HCT116 (cell line): Measurements from ENCODE around the gene TP63. TPM values are rescaled to one million over a fixed set of nuclear protein-coding genes. Genes with fewer than 3 reads are reported as not detected.

Experiments used
- ATAC-seq: fragments of 200-7000 bp; cut with Tn5 transposase; 2 replicates; pipeline ENCODE4 v1.9.1; 2020; ENCODE audit warnings: mild to moderate bottlenecking, moderate library complexity
- BruUV-seq: library from RNA; stranded (reverse); fragments of 400-500 nt; replicated peaks from 2 replicates; lab custom pipeline; 2021; lab: Mats Ljungman, UMichigan
- CTCF ChIA-PET: fragments of 300-600 bp; sonication (Branson Sonifier 250); formaldehyde crosslinking; loops from one replicate; lab custom pipeline; 2021; ENCODE audit warnings: antibody characterized with exemption; lab: Charles Lee
- POLR2A ChIA-PET: fragments of 300-600, 350-600 bp; sonication (Branson Sonifier 250); formaldehyde crosslinking; loops from one replicate; lab custom pipeline; 2021; ENCODE audit warnings: antibody characterized with exemption; lab: Charles Lee
- RAD21 ChIA-PET, 2 experiments: fragments of 300-600 bp; sonication (Branson Sonifier 250); formaldehyde crosslinking; loops; one replicate each; lab custom pipeline; 2023; ENCODE audit warnings: low total read pairs in 2 of 2; ENCODE audit not compliant: uncharacterized antibody in 2 of 2, unreplicated experiment in 2 of 2, low non-redundant PET in 1 of 2; lab: Charles Lee
- DNase-seq: peaks from one replicate; pipeline ENCODE4 v3.0.0-alpha.2; 2010; ENCODE audit warnings: low read depth, low spot score
- H2AFZ ChIP-seq: fragments of 200-600 bp; shearing (Covaris generic), sonication (generic); 2 replicates; pipeline ENCODE4 v1.6.1; 2017; ENCODE audit warnings: low read depth, mixed run types, mixed read lengths, antibody characterized with exemption, low read length; ENCODE audit not compliant: poor library complexity, severe bottlenecking
- H3K27ac ChIP-seq: 2 replicates; pipeline ENCODE4 v1.5.1; 2012; ENCODE audit warnings: low read depth, low read length
- H3K27me3 ChIP-seq: fragments of 200-600 bp; sonication (generic); 2 replicates; pipeline ENCODE4 v1.6.1; 2016; ENCODE audit warnings: mixed run types, low read length, mixed read lengths; ENCODE audit not compliant: insufficient read depth
- H3K36me3 ChIP-seq, 2 experiments: fragments of 200-500 bp in 1 of 2; fragments of 200-600 bp in 1 of 2; sonication (Bioruptor generic) in 1 of 2; sonication (generic) in 1 of 2; 2 replicates each; pipeline versions ENCODE4 v1.5.1 to v1.6.1; 2014 to 2016; ENCODE audit warnings: low read length in 2 of 2, inconsistent platforms in 1 of 2, mixed read lengths in 1 of 2, mixed run types in 1 of 2; ENCODE audit not compliant: insufficient read depth in 2 of 2, control insufficient read depth in 1 of 2
- H3K4me1 ChIP-seq, 2 experiments: fragments of 200-600 bp in 1 of 2; sonication (generic) in 1 of 2; 2 replicates each; pipeline versions ENCODE4 v1.5.1 to v1.6.1; 2012 to 2017; ENCODE audit warnings: low read length in 2 of 2, inconsistent platforms in 1 of 2, mild to moderate bottlenecking in 1 of 2, mixed read lengths in 1 of 2, mixed run types in 1 of 2, moderate library complexity in 1 of 2; ENCODE audit not compliant: insufficient read depth in 2 of 2, control insufficient read depth in 1 of 2
- H3K4me2 ChIP-seq: fragments of 200-600 bp; sonication (generic); 2 replicates; pipeline ENCODE4 v1.6.1; 2017; ENCODE audit warnings: mixed run types, low read length, mixed read lengths
- H3K4me3 ChIP-seq, 2 experiments: fragments of 200-600 bp in 1 of 2; sonication (generic) in 1 of 2; replicated peaks in 1 of 2; 2 replicates each; pipeline ENCODE4 v1.5.1; 2011 to 2016; ENCODE audit warnings: low read length in 2 of 2, control low read depth in 1 of 2, low read depth in 1 of 2, mild to moderate bottlenecking in 1 of 2, mixed read lengths in 1 of 2, mixed run types in 1 of 2
- H3K79me2 ChIP-seq: fragments of 200-600 bp; sonication (generic); 2 replicates; pipeline ENCODE4 v1.6.1; 2017; ENCODE audit warnings: mild to moderate bottlenecking, mixed run types, low read length, moderate library complexity, mixed read lengths; ENCODE audit not compliant: insufficient read depth
- H3K9ac ChIP-seq: fragments of 200-600 bp; sonication (generic); 2 replicates; pipeline ENCODE4 v1.6.1; 2016; ENCODE audit warnings: low read length, mixed read lengths
- H3K9me2 ChIP-seq: fragments of 200-600 bp; sonication (generic), shearing (Covaris generic); 2 replicates; pipeline ENCODE4 v1.6.1; 2017; ENCODE audit warnings: mixed run types, mild to moderate bottlenecking, moderate library complexity; ENCODE audit not compliant: insufficient read depth
- H3K9me3 ChIP-seq, 2 experiments: fragments of 200-500 bp in 1 of 2; fragments of 200-600 bp in 1 of 2; sonication (Bioruptor generic) in 1 of 2; sonication (generic) in 1 of 2; 2 replicates each; pipeline ENCODE4 v1.6.1; 2014 to 2017; ENCODE audit warnings: low read length in 2 of 2, mixed read lengths in 2 of 2, inconsistent platforms in 1 of 2, low read depth in 1 of 2, mild to moderate bottlenecking in 1 of 2, mixed run types in 1 of 2, moderate library complexity in 1 of 2; ENCODE audit not compliant: control insufficient read depth in 1 of 2, insufficient read depth in 1 of 2
- H4K20me1 ChIP-seq: fragments of 200-600 bp; sonication (generic), shearing (Covaris generic); 2 replicates; pipeline ENCODE4 v1.6.1; 2017; ENCODE audit warnings: mixed run types, mild to moderate bottlenecking, moderate library complexity; ENCODE audit not compliant: insufficient read depth
- CEBPB ChIP-seq: IDR thresholded peaks from 2 replicates; pipeline ENCODE4 v1.6.1; 2012; ENCODE audit warnings: low read depth
- EZH2 ChIP-seq: fragments of 200-600 bp; sonication (generic); IDR thresholded peaks from 2 replicates; pipeline ENCODE4 v1.6.1; 2017; ENCODE audit warnings: antibody characterized with exemption, mixed run types
- EZH2phosphoT487 ChIP-seq: fragments of 200-600 bp; IDR thresholded peaks from 2 replicates; pipeline ENCODE4 v1.6.1; 2018; ENCODE audit warnings: antibody characterized with exemption, borderline replicate concordance
- FOSL1 ChIP-seq: IDR thresholded peaks from 2 replicates; pipeline ENCODE4 v1.6.1; 2012; ENCODE audit warnings: low read depth
- JUND ChIP-seq: IDR thresholded peaks from 2 replicates; pipeline ENCODE4 v1.6.1; 2012
- POLR2A ChIP-seq: IDR thresholded peaks from 2 replicates; pipeline ENCODE4 v1.7.0; 2011; ENCODE audit warnings: borderline replicate concordance; ENCODE audit not compliant: insufficient read depth, insufficient read length; ENCODE audit errors: extremely low read depth
- RAD21 ChIP-seq: IDR thresholded peaks from 2 replicates; pipeline ENCODE4 v1.6.1; 2012; ENCODE audit warnings: low read depth, mild to moderate bottlenecking
- SP1 ChIP-seq: IDR thresholded peaks from 2 replicates; pipeline ENCODE4 v1.6.1; 2012; ENCODE audit warnings: low read depth
- TCF7L2 ChIP-seq: IDR thresholded peaks from 2 replicates; pipeline ENCODE4 v1.7.0; 2011; ENCODE audit warnings: borderline replicate concordance, inconsistent platforms; ENCODE audit not compliant: insufficient read depth, insufficient read length; ENCODE audit errors: extremely low read depth
- YY1 ChIP-seq: IDR thresholded peaks from 2 replicates; pipeline ENCODE4 v1.6.1; 2011; ENCODE audit warnings: low read length, low read depth, moderate library complexity, mild to moderate bottlenecking; ENCODE audit not compliant: insufficient replicate concordance; ENCODE audit errors: extremely low read depth
- ZFX ChIP-seq: fragments of 450-650 bp; IDR thresholded peaks from 2 replicates; pipeline ENCODE4 v1.6.1; 2017
- ZNF274 ChIP-seq: fragments of 200-500 bp; sonication (Bioruptor generic); IDR thresholded peaks from 2 replicates; pipeline ENCODE4 v1.6.1; 2014; ENCODE audit warnings: mild to moderate bottlenecking, low read depth, low read length, inconsistent platforms
- intact Hi-C: fragments of 100-400 bp; cut with micrococcal nuclease; formaldehyde crosslinking; loops from 2 replicates; pipeline ENCODE4 v1.10.0; 2022
- total RNA-seq: library from RNA; stranded (reverse); gene quantifications from one replicate; pipeline ENCODE4 v1.2.1, GENCODE V29; 2021; ENCODE audit not compliant: unreplicated experiment
- TF ChIP-seq, protein P1 (sequence below): IDR thresholded peaks from 2 replicates; pipeline ENCODE4 v1.6.1; 2012
- TF ChIP-seq, protein P2 (sequence below), 3 experiments: fragments of 200-600 bp in 1 of 3; sonication (generic) in 1 of 3; IDR thresholded peaks in 2 of 3; conservative IDR thresholded peaks in 1 of 3; 2 replicates each; pipeline ENCODE4 v1.5.1; 2012 to 2017; ENCODE audit warnings: low read depth in 2 of 3, low read length in 2 of 3, antibody characterized with exemption in 1 of 3, borderline replicate concordance in 1 of 3, control low read depth in 1 of 3, mild to moderate bottlenecking in 1 of 3, mixed read lengths in 1 of 3, mixed run types in 1 of 3, moderate library complexity in 1 of 3; ENCODE audit not compliant: insufficient read depth in 1 of 3
- TF ChIP-seq, protein P3 (sequence below): IDR thresholded peaks from 2 replicates; pipeline ENCODE4 v1.6.1; 2011; ENCODE audit warnings: mild to moderate bottlenecking, low read length, moderate library complexity; ENCODE audit not compliant: insufficient replicate concordance; ENCODE audit errors: extremely low read depth

The TP63 gene
- total RNA-seq, 1 experiment from 2014 or later: not detected

DNA sequence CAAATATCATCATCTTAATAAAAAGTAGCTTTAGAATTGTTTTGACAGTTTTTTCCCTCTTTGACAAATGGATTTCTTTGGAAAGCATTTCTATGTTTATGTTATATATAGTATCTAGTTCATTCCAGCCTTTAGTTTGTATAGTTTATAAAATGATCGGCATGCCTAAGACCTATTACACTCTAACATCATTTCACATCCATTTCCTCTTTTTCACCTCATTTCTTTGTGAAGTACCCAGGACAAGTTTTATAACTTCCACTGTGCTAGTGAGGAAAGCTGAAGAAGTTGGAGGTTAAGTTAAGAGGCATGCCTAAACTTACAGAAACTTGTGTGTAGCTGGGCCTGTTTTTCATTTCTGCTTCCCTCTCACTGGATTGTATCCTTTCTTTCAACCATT lies 178.4 kb downstream of the TP63 start:
- no peak for TF ChIP-seq POLR2A
- no peak for TF ChIP-seq FOSL1
- TF ChIP-seq, protein P1, sequence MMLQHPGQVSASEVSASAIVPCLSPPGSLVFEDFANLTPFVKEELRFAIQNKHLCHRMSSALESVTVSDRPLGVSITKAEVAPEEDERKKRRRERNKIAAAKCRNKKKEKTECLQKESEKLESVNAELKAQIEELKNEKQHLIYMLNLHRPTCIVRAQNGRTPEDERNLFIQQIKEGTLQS: no peak
- no TSS peak for BruUV-seq
- H3K4me2 ChIP-seq: no peak overlapping the region
- H3K9ac ChIP-seq: no peak overlapping the region
- no peaks in the 10 kb centered on the region for H3K36me3 ChIP-seq
- ChIA-PET RAD21 (no interaction called here), CTCF (no interaction called here), POLR2A (no interaction called here)
- no peaks in the 10 kb centered on the region for H3K4me1 ChIP-seq
- no peaks in the 10 kb centered on the region for H3K9me2 ChIP-seq
- H4K20me1 ChIP-seq: no peaks in the 10 kb centered on the region
- no peak overlapping the region for H3K4me3 ChIP-seq
- H3K79me2 ChIP-seq: no peaks in the 10 kb centered on the region
- intact Hi-C loops: no loop called here
- no peak for ATAC-seq
- no peaks in the 10 kb centered on the region for H3K9me3 ChIP-seq
- no peak for DNase-seq
- no peak overlapping the region for H2AFZ ChIP-seq
- H3K27ac ChIP-seq: no peak overlapping the region
- no peaks in the 10 kb centered on the region for H3K27me3 ChIP-seq

DNA sequence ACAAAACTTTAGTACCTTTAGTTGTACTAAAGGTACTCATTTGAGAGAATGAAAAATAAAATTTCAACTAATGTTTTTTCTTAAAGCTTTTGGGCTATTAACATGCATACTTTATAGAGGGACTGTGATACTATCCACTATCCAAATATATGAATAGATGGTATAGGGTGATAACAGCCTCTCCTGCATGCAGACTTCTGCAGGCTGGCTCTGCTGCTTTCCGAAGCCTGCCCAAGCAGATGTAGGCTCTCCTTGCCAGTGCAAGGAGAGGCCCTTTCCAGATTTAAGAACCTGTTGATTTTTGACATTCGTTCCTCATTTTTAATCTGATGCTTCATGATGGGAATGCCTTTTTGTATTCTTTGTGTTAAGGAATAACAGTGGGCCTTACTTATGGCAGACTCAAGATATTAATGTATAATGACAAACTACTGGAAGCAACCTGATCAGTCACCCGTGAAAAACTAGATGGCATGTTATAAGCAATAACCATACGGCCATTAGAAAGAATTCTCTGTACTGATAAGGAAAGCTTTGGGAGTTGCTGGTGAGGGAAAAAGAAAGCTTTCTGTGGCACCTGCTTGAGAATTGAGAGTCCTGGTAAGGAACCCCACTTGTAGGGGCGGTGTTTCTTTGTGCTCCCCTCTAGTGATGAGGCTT lies 181.7 kb downstream of the TP63 start:
- H3K9me3 ChIP-seq: no peaks in the 10 kb centered on the region
- TF ChIP-seq JUND: no peak
- no peak for TF ChIP-seq YY1
- no peak for TF ChIP-seq RAD21
- TF ChIP-seq EZH2phosphoT487: no peak
- no peak for TF ChIP-seq FOSL1
- TF ChIP-seq, protein P2, sequence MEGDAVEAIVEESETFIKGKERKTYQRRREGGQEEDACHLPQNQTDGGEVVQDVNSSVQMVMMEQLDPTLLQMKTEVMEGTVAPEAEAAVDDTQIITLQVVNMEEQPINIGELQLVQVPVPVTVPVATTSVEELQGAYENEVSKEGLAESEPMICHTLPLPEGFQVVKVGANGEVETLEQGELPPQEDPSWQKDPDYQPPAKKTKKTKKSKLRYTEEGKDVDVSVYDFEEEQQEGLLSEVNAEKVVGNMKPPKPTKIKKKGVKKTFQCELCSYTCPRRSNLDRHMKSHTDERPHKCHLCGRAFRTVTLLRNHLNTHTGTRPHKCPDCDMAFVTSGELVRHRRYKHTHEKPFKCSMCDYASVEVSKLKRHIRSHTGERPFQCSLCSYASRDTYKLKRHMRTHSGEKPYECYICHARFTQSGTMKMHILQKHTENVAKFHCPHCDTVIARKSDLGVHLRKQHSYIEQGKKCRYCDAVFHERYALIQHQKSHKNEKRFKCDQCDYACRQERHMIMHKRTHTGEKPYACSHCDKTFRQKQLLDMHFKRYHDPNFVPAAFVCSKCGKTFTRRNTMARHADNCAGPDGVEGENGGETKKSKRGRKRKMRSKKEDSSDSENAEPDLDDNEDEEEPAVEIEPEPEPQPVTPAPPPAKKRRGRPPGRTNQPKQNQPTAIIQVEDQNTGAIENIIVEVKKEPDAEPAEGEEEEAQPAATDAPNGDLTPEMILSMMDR (IDR thresholded peaks at IDR 0.05 in 2 of 3, conservative IDR thresholded peaks at IDR 0.05 in 1 of 3; ENCODE audit: borderline replicate concordance in 1 of 3, insufficient read depth in 1 of 3, low read depth in 2 of 3, low read length in 2 of 3): no peak
- TF ChIP-seq, protein P3, sequence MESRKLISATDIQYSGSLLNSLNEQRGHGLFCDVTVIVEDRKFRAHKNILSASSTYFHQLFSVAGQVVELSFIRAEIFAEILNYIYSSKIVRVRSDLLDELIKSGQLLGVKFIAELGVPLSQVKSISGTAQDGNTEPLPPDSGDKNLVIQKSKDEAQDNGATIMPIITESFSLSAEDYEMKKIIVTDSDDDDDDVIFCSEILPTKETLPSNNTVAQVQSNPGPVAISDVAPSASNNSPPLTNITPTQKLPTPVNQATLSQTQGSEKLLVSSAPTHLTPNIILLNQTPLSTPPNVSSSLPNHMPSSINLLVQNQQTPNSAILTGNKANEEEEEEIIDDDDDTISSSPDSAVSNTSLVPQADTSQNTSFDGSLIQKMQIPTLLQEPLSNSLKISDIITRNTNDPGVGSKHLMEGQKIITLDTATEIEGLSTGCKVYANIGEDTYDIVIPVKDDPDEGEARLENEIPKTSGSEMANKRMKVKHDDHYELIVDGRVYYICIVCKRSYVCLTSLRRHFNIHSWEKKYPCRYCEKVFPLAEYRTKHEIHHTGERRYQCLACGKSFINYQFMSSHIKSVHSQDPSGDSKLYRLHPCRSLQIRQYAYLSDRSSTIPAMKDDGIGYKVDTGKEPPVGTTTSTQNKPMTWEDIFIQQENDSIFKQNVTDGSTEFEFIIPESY: no peak
- no peak for TF ChIP-seq ZNF274
- TF ChIP-seq EZH2: no peak
- no peak for TF ChIP-seq CEBPB
- TF ChIP-seq ZFX: no peak
- no peak for TF ChIP-seq TCF7L2
- no peak for TF ChIP-seq SP1
- CTCF ChIA-PET: no interaction called here
- DNase-seq: no peak
- no peaks in the 10 kb centered on the region for H3K9me2 ChIP-seq
- H3K27me3 ChIP-seq: no peaks in the 10 kb centered on the region
- no peaks in the 10 kb centered on the region for H3K36me3 ChIP-seq
- no peaks in the 10 kb centered on the region for H3K4me1 ChIP-seq
- H3K27ac ChIP-seq: no peak overlapping the region
- no peak overlapping the region for H3K9ac ChIP-seq
- intact Hi-C loops: no loop called here
- BruUV-seq: no TSS peak
- no peak overlapping the region for H3K4me2 ChIP-seq
- no peaks in the 10 kb centered on the region for H4K20me1 ChIP-seq
- ATAC-seq: no peak
- H2AFZ ChIP-seq: no peak overlapping the region
- RAD21 ChIA-PET: no interaction called here
- POLR2A ChIA-PET: no interaction called here
- no peaks in the 10 kb centered on the region for H3K79me2 ChIP-seq
- H3K4me3 ChIP-seq: no peak overlapping the region
